Gastroesophageal sphincter (tissue), 3 donors: ENCODE data around the gene GPR179.

ENCODE experiments used
- CTCF ChIP-seq, 4 experiments: fragments of 200-600 bp in 2 of 4; fragments of 450-650 bp in 2 of 4; sonication (generic) in 1 of 4; IDR thresholded peaks; one replicate each; pipeline ENCODE4 v1.5.1; 2017 to 2019; ENCODE audit warnings: antibody characterized with exemption in 4 of 4, mild to moderate bottlenecking in 2 of 4, moderate library complexity in 2 of 4
- POLR2A ChIP-seq, 2 donors: fragments of 450-650 bp; IDR thresholded peaks; one replicate each; pipeline ENCODE4 v1.6.1; 2017; ENCODE audit warnings: antibody characterized with exemption in 2 of 2, mild to moderate bottlenecking in 2 of 2, moderate library complexity in 1 of 2

- TF ChIP-seq CTCF (IDR thresholded peaks at IDR 0.05) (no peak), POLR2A (IDR thresholded peaks at IDR 0.05) (no peak)
These were observed 15.8 kb downstream of the GPR179 start for GRCh38 chr17:38327936-38328335.
